GM12892 (cell line): ENCODE results near the gene ARMC3.

Source experiments
- DNase-seq: peaks from one replicate; pipeline ENCODE4 v3.0.0; 2011; ENCODE audit not compliant: insufficient read length
- FAIRE-seq: peaks from 2 replicates; lab custom pipeline; 2011; peaks lifted over from hg19 to GRCh38; lab: Jason Lieb, UNC
- POLR2A ChIP-seq: IDR thresholded peaks from 2 replicates; pipeline ENCODE4 v1.6.1; 2011; ENCODE audit warnings: low read depth, low read length, control low read depth
- POLR2AphosphoS5 ChIP-seq: IDR thresholded peaks from 2 replicates; pipeline ENCODE4 v1.6.1; 2011; ENCODE audit warnings: low read depth, low read length, control low read depth
- TAF1 ChIP-seq: IDR thresholded peaks from 2 replicates; pipeline ENCODE4 v1.6.1; 2011; ENCODE audit warnings: low read depth, mild to moderate bottlenecking, control low read depth, low read length, borderline replicate concordance

ARMC3 gene

DNA sequence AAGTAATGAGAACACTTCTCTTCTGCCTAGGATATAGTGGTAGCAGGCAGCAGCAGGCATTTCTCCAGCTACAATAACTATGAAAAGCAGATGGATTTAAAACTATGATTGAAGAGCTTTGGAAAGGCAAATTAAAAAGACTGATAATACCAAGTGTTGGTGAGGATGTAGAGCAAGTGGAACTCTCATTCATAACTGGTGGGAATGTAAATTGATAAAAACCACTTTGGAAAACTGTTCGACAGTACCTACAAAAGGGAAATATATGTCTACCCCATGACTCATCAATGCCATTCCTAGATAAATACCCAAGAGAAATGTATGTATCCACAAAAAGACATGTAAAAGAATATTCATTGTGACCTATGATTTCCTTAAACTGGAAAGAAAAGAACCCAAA lies 14.6 kb downstream of the ARMC3 start:
- no peak for TF ChIP-seq POLR2A
- TF ChIP-seq POLR2AphosphoS5: no peak
- no peak for TF ChIP-seq TAF1
- FAIRE-seq (no peak), DNase-seq (no peak)

- peak; percentile 51 for FAIRE-seq
- DNase-seq: no peak
Observed at GRCh38 chr10:22945934-22946673, 18.3 kb downstream of the ARMC3 start.

GRCh38 chr10:22954970-22955369 lies 27.1 kb downstream of the ARMC3 start:
- no peak for DNase-seq
- FAIRE-seq: no peak
- no peak for TF ChIP-seq POLR2AphosphoS5
- no peak for TF ChIP-seq TAF1

More at GRCh38 chr10:22945934-22946673, 18.3 kb downstream of the ARMC3 start:
- no peak for TF ChIP-seq TAF1
- no peak for TF ChIP-seq POLR2A
- no peak for TF ChIP-seq POLR2AphosphoS5

GRCh38 chr10:22958338-22958737 lies 30.5 kb downstream of the ARMC3 start:
- TF ChIP-seq POLR2AphosphoS5 (no peak), POLR2A (no peak), TAF1 (no peak)
- FAIRE-seq (no peak), DNase-seq (no peak)

DNA sequence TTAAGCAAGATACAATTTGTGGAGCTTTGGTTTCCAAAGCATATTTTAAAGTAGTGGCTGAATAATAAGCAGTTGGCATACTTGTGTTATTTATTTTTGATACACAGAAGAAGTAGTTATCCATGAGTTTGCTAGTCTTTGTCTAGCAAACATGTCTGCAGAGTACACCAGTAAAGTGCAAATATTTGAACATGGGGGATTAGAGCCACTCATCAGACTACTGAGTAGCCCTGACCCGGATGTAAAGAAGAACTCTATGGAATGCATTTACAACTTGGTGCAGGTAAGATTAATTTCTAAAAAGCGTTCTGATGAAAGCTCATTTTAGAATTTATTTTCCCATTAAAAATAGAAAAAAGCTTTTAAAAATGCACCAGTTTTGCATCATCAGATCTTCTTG lies 31.4 kb downstream of the ARMC3 start:
- DNase-seq (no peak), FAIRE-seq (no peak)
- TF ChIP-seq POLR2A (no peak), POLR2AphosphoS5 (no peak), TAF1 (no peak)

GRCh38 chr10:22959950-22960349 lies 32.1 kb downstream of the ARMC3 start:
- DNase-seq (no peak), FAIRE-seq (no peak)
- TF ChIP-seq TAF1: no peak
- TF ChIP-seq POLR2A: no peak
- TF ChIP-seq POLR2AphosphoS5: no peak

GRCh38 chr10:22962817-22963216 lies 35.0 kb downstream of the ARMC3 start:
- TF ChIP-seq POLR2A (no peak), TAF1 (no peak), POLR2AphosphoS5 (no peak)
- no peak for DNase-seq
- no peak for FAIRE-seq

DNA sequence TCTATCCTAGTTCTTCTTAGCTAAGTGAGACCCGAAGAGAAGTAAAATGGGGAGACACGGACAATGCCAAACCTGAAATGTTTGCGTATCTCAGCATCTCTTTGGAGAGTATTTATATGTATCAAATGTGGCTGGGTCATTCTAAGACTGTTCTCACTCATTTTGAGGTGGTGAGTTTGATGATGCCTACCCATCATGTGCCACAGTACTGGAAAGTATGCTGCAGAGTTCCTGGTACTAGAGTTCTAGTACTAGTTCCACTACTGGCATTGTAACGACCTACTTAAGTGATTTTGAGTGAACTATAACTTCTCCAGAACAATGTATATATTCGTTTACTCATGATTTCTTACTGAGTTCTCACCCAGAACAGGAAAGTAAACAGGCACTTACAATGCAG lies 41.9 kb downstream of the ARMC3 start:
- FAIRE-seq (no peak), DNase-seq (no peak)
- no peak for TF ChIP-seq TAF1
- TF ChIP-seq POLR2AphosphoS5: no peak
- TF ChIP-seq POLR2A: no peak

DNA sequence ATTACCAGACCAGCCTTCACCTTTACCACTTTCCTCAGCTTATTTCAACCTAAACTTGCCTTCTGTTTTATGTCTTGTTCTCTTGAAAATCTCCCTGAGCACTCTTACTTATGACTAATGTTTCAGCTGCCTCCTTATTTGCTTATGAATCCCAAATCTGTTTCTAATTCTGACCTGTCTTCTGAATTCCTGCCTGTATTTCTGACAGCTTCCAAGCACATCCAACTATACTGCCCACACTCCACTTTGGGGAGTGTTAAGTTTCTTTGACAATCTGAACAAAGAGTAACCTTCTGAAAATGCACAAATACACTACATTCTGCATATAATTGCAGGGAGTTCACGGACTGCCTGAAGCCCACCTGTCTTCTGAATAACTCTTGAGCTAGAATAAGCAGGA lies 48.7 kb downstream of the ARMC3 start:
- FAIRE-seq: no peak
- DNase-seq: no peak
- no peak for TF ChIP-seq TAF1
- TF ChIP-seq POLR2AphosphoS5: no peak
- no peak for TF ChIP-seq POLR2A

DNA sequence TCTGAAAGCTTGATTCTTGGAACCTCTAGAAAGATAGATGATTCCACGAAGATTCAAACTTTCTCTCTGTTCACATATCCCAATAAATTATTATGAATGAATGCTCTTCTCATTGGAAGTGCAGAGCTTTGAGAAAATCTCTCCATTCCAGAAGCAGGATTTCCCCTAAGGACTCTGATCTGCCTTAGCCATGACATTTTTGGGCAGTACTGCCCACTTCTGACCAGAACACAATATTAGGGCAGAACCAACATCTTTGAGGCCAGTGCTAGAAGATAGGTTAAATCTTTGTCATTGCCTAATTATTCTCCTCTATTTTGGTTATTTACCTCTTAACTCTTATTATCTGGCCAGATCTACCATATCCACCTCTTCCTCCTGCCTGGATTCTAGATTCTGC lies 49.9 kb downstream of the ARMC3 start:
- DNase-seq (no peak), FAIRE-seq (no peak)
- TF ChIP-seq POLR2A: no peak
- no peak for TF ChIP-seq POLR2AphosphoS5
- TF ChIP-seq TAF1: no peak

DNA sequence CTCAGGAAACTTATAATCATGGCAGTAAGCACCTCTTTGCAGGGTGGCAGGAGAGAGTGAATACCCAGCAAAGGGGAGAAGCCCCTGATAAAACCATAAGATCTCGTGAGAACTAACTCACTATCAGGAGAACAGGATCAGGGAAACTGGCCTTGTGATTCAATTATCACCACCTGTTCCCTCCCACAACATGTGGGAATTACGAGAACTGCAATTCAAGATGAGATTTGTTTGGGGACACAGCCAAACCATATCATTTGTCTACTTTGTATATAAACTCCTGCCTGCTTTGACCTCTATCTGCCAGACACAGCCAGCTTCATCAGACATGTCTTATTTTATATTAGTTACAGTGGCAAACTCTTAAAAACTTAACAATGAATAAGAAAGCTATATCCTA lies 50.4 kb downstream of the ARMC3 start:
- FAIRE-seq (no peak), DNase-seq (no peak)
- TF ChIP-seq POLR2AphosphoS5: no peak
- no peak for TF ChIP-seq POLR2A
- no peak for TF ChIP-seq TAF1

- TF ChIP-seq POLR2A: no peak
- no peak for TF ChIP-seq POLR2AphosphoS5
- TF ChIP-seq TAF1: no peak
- FAIRE-seq: no peak
- DNase-seq: no peak
Observed at GRCh38 chr10:22978918-22979317, 51.1 kb downstream of the ARMC3 start.

DNA sequence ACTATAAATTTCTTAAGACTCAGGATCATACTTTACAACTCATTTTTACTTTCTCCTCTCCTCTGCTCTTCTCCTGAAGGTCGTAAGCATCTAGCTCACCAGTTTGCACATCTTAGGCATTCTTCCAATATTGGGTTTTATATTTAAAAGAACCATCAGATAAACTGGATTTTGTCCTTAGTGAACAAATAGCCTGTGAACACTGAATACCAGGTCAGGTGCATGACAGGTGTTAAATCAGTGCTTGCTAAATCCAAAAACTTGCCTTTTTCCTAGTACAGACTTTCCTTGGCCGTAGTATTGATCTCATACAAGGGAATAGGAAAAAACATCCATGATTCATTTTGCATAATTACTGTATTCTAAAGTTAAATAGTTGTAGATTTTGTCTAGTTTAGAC lies 53.0 kb downstream of the ARMC3 start:
- no peak for DNase-seq
- TF ChIP-seq POLR2A (no peak), TAF1 (no peak), POLR2AphosphoS5 (no peak)
- FAIRE-seq: no peak
